Esophagus muscularis mucosa (tissue), 4 donors: Measurements from ENCODE around the gene METTL6. TPM values are rescaled to one million over a fixed set of nuclear protein-coding genes. Genes with fewer than 3 reads are reported as not detected.

Source experiments
- DNase-seq: peaks from one replicate; pipeline ENCODE4 v3.0.0-alpha.2; 2017; ENCODE audit errors: extremely low spot score
- H3K27ac ChIP-seq, 4 donors: fragments of 200-600 bp; sonication (generic); replicated peaks in 1 of 4; 1 replicate in 3 of 4; 2 replicates in 1 of 4; pipeline ENCODE4 v1.5.1; 2016 to 2019; ENCODE audit warnings: mild to moderate bottlenecking in 1 of 4
- H3K27me3 ChIP-seq, 4 donors: fragments of 200-600 bp; sonication (generic); one replicate each; pipeline versions ENCODE4 v1.5.1 to v1.6.0; 2016 to 2019
- H3K36me3 ChIP-seq, 4 donors: fragments of 200-600 bp; sonication (generic); one replicate each; pipeline ENCODE4 v1.5.1; 2016 to 2019
- H3K4me1 ChIP-seq, 4 donors: fragments of 200-600 bp; sonication (generic); one replicate each; pipeline ENCODE4 v1.5.1; 2016 to 2019
- H3K4me3 ChIP-seq, 4 donors: fragments of 200-600 bp; sonication (generic); 1 replicate in 2 of 4; 2 replicates in 2 of 4; pipeline ENCODE4 v1.5.1; 2016 to 2019; ENCODE audit warnings: mild to moderate bottlenecking in 4 of 4, moderate library complexity in 1 of 4
- H3K9me3 ChIP-seq, 4 donors: fragments of 200-600 bp; sonication (generic); 1 replicate in 3 of 4; 2 replicates in 1 of 4; pipeline ENCODE4 v1.5.1; 2016 to 2019
- CTCF ChIP-seq, 3 experiments: fragments of 200-600 bp in 2 of 3; fragments of 450-650 bp in 1 of 3; sonication (generic) in 2 of 3; IDR thresholded peaks; one replicate each; pipeline ENCODE4 v1.5.1; 2017 to 2019; ENCODE audit warnings: antibody characterized with exemption in 3 of 3, mild to moderate bottlenecking in 2 of 3, moderate library complexity in 1 of 3
- EP300 ChIP-seq: sonication (generic); formaldehyde crosslinking; IDR thresholded peaks from one replicate; pipeline ENCODE4 v1.6.1; 2017; ENCODE audit warnings: antibody characterized with exemption
- POLR2A ChIP-seq: fragments of 450-650 bp; IDR thresholded peaks from one replicate; pipeline ENCODE4 v1.6.1; 2017; ENCODE audit warnings: antibody characterized with exemption, moderate library complexity, mild to moderate bottlenecking, low read depth
- POLR2AphosphoS5 ChIP-seq, 2 donors: sonication (generic); formaldehyde crosslinking; IDR thresholded peaks; one replicate each; pipeline ENCODE4 v1.6.1; 2017; ENCODE audit warnings: antibody characterized with exemption in 2 of 2
- WGBS: methylation state at CpG from one replicate; pipeline ENCODE4 v1.1.5; 2018; 5-methylcytosine and 5-hydroxymethylcytosine counted together
- intact Hi-C: fragments of 100-400 bp; cut with DNase I; formaldehyde crosslinking; loops from one replicate; pipeline ENCODE4 v1.15.1; 2023
- total RNA-seq, 4 donors: library from RNA; depleted of rRNA; stranded (reverse); fragments of >200 nt; gene quantifications; one replicate each; pipeline versions ENCODE4 v1.1.0 to v1.2.1, GENCODE V29; 2016

METTL6 gene
- total RNA-seq, 4 donors from 2014 or later: 10.9 to 18.7 (median 11.8) TPM

- intact Hi-C loops: loop anchor here (5.0 to 10.0 kb wide), 2 partner anchors 203 to 301 kb away; no protein-coding TSS in a partner anchor
- peaks cover 0 to 3% (median 0%) of the 10 kb centered on the region in 4 donors for H3K4me1 ChIP-seq
- H3K4me3 ChIP-seq: no peak overlapping the region
- WGBS: 38% methylated on average over 3 of the region's 3 CpGs
- no peak overlapping the region for H3K27ac ChIP-seq
- H3K36me3 ChIP-seq: peaks cover 5 to 21% (median 15%) of the 10 kb centered on the region in 4 donors
- no peaks in the 10 kb centered on the region for H3K27me3 ChIP-seq
- no peaks in the 10 kb centered on the region for H3K9me3 ChIP-seq
- no peak for DNase-seq
- TF ChIP-seq POLR2A (no peak), CTCF (IDR thresholded peaks at IDR 0.05) (peak; percentile 43 to 61 (median 53))
These were observed 21.8 kb downstream of the METTL6 start for GRCh38 chr3:15405448-15406050.

DNA sequence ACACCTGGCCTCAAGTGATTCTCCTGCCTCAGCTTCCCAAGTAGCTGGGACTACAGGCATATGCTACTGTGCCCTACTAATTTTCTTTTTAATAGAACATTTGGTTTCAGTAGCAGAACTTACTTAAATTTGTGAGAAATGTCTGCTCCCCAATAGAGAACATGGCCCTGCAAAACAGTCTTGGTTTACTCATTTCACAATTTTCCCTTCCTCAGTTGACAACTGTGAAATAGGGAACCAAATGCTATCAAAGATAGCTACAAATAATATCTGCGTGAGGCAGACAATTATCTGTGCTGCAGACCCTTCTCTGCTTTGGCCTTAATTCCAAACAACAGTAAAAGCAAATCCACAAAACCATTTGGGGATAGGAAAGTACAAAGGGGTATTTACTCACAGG, 22.6 kb downstream of the METTL6 start:
- intact Hi-C loops: loop anchor here (5.0 to 10.0 kb wide), 2 partner anchors 202 to 300 kb away; no protein-coding TSS in a partner anchor
- H3K4me1 ChIP-seq: peaks cover 0 to 3% (median 0%) of the 10 kb centered on the region in 4 donors
- TF ChIP-seq CTCF (IDR thresholded peaks at IDR 0.05) (no peak), EP300 (no peak), POLR2AphosphoS5 (IDR thresholded peaks at IDR 0.05) (no peak), POLR2A (no peak)
- no peak overlapping the region for H3K4me3 ChIP-seq
- no peaks in the 10 kb centered on the region for H3K27me3 ChIP-seq
- H3K27ac ChIP-seq: no peak overlapping the region
- 74% methylated on average over 1 of the region's 1 CpG for WGBS
- H3K36me3 ChIP-seq: peaks cover 0 to 15% (median 8%) of the 10 kb centered on the region in 4 donors
- no peak for DNase-seq
- no peaks in the 10 kb centered on the region for H3K9me3 ChIP-seq

GRCh38 chr3:15403965-15404364, 23.4 kb downstream of the METTL6 start:
- Histone ChIP-seq H3K4me1 (peaks cover 0 to 3% (median 0%) of the 10 kb centered on the region in 4 donors), H3K4me3 (no peak overlapping the region), H3K9me3 (no peaks in the 10 kb centered on the region), H3K27ac (no peak overlapping the region), H3K36me3 (peaks cover 0 to 8% (median 3%) of the 10 kb centered on the region in 4 donors), H3K27me3 (no peaks in the 10 kb centered on the region)
- DNase-seq: no peak
- no peak for TF ChIP-seq POLR2AphosphoS5 (IDR thresholded peaks at IDR 0.05)
- TF ChIP-seq CTCF (IDR thresholded peaks at IDR 0.05): no peak
- no peak for TF ChIP-seq EP300
- no peak for TF ChIP-seq POLR2A
- intact Hi-C loops: loop anchor here (10.0 kb wide), 1 partner anchor 299 kb away; no protein-coding TSS in a partner anchor
- WGBS: 88% methylated on average over 3 of the region's 3 CpGs

- peaks cover 0 to 3% (median 0%) of the 10 kb centered on the region in 4 donors for H3K4me1 ChIP-seq
- H3K27ac ChIP-seq: no peak overlapping the region
- intact Hi-C loops: loop anchor here (10.0 kb wide), 1 partner anchor 299 kb away; no protein-coding TSS in a partner anchor
- no peaks in the 10 kb centered on the region for H3K9me3 ChIP-seq
- 71% methylated on average over 3 of the region's 3 CpGs for WGBS
- TF ChIP-seq EP300: no peak
- H3K27me3 ChIP-seq: no peaks in the 10 kb centered on the region
- H3K36me3 ChIP-seq: peaks cover 0 to 4% (median 1%) of the 10 kb centered on the region in 4 donors
- no peak overlapping the region for H3K4me3 ChIP-seq
- no peak for DNase-seq
These were observed 23.8 kb downstream of the METTL6 start for GRCh38 chr3:15403495-15403894.

DNA sequence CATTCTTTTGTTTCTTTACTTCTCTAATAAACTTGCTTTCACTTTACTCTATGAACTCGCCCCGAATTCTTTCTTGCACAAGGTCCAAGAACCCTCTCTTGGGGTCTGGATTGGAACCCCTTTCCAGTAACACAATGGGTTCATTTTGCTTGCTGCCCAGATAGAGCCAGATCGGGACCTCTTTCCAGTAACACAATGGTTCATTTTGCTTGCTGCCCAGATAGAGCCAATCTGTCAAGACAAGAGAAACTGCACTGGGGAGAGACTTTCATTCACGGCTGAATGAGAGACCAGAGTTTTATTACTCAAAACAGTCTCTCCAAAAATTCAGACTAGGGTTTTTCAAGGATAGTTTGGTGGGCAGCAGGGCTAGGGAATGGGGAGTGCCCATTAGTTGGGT, 25.4 kb downstream of the METTL6 start:
- intact Hi-C loops: loop anchor here (10.0 kb wide), 1 partner anchor 297 kb away; no protein-coding TSS in a partner anchor
- Histone ChIP-seq H3K4me3 (no peak overlapping the region), H3K27ac (no peak overlapping the region), H3K27me3 (no peaks in the 10 kb centered on the region), H3K4me1 (peaks cover 0 to 3% (median 0%) of the 10 kb centered on the region in 4 donors), H3K36me3 (no peaks in the 10 kb centered on the region), H3K9me3 (no peaks in the 10 kb centered on the region)
- no peak for DNase-seq
- WGBS: 86% methylated on average over 4 of the region's 4 CpGs
- TF ChIP-seq CTCF (IDR thresholded peaks at IDR 0.05): no peak
- TF ChIP-seq POLR2A: no peak
- TF ChIP-seq POLR2AphosphoS5 (IDR thresholded peaks at IDR 0.05): no peak
- TF ChIP-seq EP300: no peak
